A549 treated with ZK216348 at 1 μM for 4 hours (cell line): ENCODE data around the gene PHYHD1. TPM values are rescaled to one million over a fixed set of nuclear protein-coding genes. Genes with fewer than 3 reads are reported as not detected.

ENCODE experiments used
- total RNA-seq: library from RNA; stranded (reverse); fragments of 200-300 nt; extraction: Qiagen RNA extraction; gene quantifications from 5 replicates; pipeline ENCODE4 v1.2.3, GENCODE V29; 2022; ENCODE audit warnings: low read depth

The PHYHD1 gene
- not detected in 5 replicates for total RNA-seq

GRCh38 chr9:128920381-128921058, at the start of gene PHYHD1:
Gene PHYHD1, plus strand, starts transcription at chr9:128920982. Its CDS starts 1,342 bp downstream, at chr9:128922324.

GRCh38 chr9:128881884-128882676, 38.7 kb upstream of the PHYHD1 start, which contains the start of the genes KYAT1 and LRRC8A:
Gene KYAT1, minus strand, starts transcription at chr9:128881950. Its CDS starts 36,545 bp downstream, at chr9:128845405.
Gene LRRC8A, plus strand, starts transcription at chr9:128882133. Its CDS starts 25,032 bp downstream, at chr9:128907165.

GRCh38 chr9:128947527-128948301, 26.9 kb downstream of the PHYHD1 start, which contains the start of the genes DOLK and NUP188:
Gene DOLK, minus strand, starts transcription at chr9:128947603. Its CDS starts 300 bp downstream, at chr9:128947303.
Gene NUP188, plus strand, starts transcription at chr9:128947699. Its CDS starts 21 bp downstream, at chr9:128947720.

Other genes starting within 250 kb of the PHYHD1 start
- 388 to 686 TPM (median 407 TPM) in 5 replicates for gene SET, start 231.8 kb upstream of the PHYHD1 start, total RNA-seq
- 12.3 to 20.6 TPM (median 18.0 TPM) in 5 replicates for gene PKN3, start 218.5 kb upstream of the PHYHD1 start, total RNA-seq
- gene ZDHHC12, start 196.9 kb upstream of the PHYHD1 start, total RNA-seq: 49.6 to 96.9 TPM (median 93.3 TPM) in 5 replicates
- 8.7 to 18.4 TPM (median 15.1 TPM) in 5 replicates for gene ZER1, start 149.1 kb upstream of the PHYHD1 start, total RNA-seq
- 17.6 to 23.5 TPM (median 21.1 TPM) in 5 replicates for gene TBC1D13, start 133.7 kb upstream of the PHYHD1 start, total RNA-seq
- gene ENDOG, start 102.5 kb upstream of the PHYHD1 start, total RNA-seq: 12.2 to 33.5 TPM (median 32.5 TPM) in 5 replicates
- 24.0 to 44.2 TPM (median 37.4 TPM) in 5 replicates for gene SPOUT1, start 91.2 kb upstream of the PHYHD1 start, total RNA-seq
- gene KYAT1, start 39.0 kb upstream of the PHYHD1 start, total RNA-seq: 8.1 to 10.6 TPM (median 10.2 TPM) in 5 replicates
- gene LRRC8A, start 38.8 kb upstream of the PHYHD1 start, total RNA-seq: 46.3 to 82.4 TPM (median 75.0 TPM) in 5 replicates
- gene DOLK, start 26.6 kb downstream of the PHYHD1 start, total RNA-seq: 21.5 to 40.3 TPM (median 38.2 TPM) in 5 replicates
- gene NUP188, start 26.7 kb downstream of the PHYHD1 start, total RNA-seq: 27.7 to 46.1 TPM (median 42.7 TPM) in 5 replicates
- 28.8 to 58.3 TPM (median 48.7 TPM) in 5 replicates for gene SH3GLB2, start 107.3 kb downstream of the PHYHD1 start, total RNA-seq
- 6.8 to 17.2 TPM (median 13.4 TPM) in 5 replicates for gene MIGA2, start 115.6 kb downstream of the PHYHD1 start, total RNA-seq
- gene DOLPP1, start 160.1 kb downstream of the PHYHD1 start, total RNA-seq: 15.8 to 21.8 TPM (median 20.2 TPM) in 5 replicates
- 20.8 to 32.8 TPM (median 29.3 TPM) in 5 replicates for gene CRAT, start 189.8 kb downstream of the PHYHD1 start, total RNA-seq
- gene PTPA, start 190.4 kb downstream of the PHYHD1 start, total RNA-seq: 107 to 139 TPM (median 130 TPM) in 5 replicates